HG03565 (cell line): ENCODE measurements around the gene SMIM15.
"Not testable (repeated sequence)": the region's sequence is repeated elsewhere in the genome, so short reads cannot be mapped to it uniquely, and the experiment has no call there.

Source experiments
- ATAC-seq: cut with Tn5 transposase; IDR thresholded peaks from one replicate; pipeline ENCODE4 v1.9.1; 2021; ENCODE audit warnings: mild to moderate bottlenecking, moderate library complexity; ENCODE audit not compliant: unreplicated experiment

SMIM15 gene, protein sequence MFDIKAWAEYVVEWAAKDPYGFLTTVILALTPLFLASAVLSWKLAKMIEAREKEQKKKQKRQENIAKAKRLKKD

DNA sequence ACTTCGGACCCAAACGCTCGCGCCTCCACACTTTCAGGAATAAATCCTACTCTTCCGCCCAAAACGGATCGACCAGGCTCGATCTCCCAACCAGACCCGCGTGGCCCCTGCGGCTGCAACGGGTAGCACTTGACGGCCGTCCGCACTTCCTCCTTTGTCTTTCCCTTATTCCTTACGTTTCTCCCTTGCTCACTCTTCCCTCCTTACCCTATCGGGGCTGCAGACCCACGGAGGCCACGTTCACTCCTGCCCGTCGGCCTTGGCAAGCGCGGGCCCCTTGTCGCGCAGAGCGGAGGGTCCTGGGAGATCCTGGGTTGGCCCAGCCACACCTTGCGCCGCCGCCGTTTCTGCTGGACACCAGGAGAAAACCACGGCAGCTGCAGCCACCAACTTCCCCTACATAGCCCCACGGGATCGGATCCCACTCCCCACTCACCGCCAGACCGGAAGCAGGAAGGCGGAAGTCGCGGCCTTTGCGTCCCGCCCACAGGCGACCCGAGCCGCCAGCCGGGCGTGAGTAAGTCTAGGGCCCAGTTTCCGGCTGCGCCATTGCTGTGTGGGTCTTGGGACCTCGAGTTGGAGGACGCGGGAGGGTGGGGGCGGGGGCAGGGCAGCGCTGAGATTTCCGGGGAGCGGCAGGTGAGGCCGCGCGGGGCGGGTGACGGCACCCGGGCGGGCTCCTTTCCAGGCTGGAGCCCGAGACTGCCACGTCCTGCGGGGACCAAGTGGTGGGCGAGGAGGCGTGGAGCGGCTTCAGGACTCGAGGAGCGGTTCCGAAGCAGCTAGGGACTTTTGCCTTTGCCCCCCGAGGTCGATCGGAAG lies at the start of gene SMIM15:
TSS of gene SMIM15 (minus strand) at position 459 of the 822 bp plus-strand sequence. CDS start 2,297 bp downstream, outside the sequence.
- ATAC-seq = peak; percentile 94

GRCh38 chr5:61207884-61208283 lies 45.6 kb upstream of the SMIM15 start:
- no peak for ATAC-seq

DNA sequence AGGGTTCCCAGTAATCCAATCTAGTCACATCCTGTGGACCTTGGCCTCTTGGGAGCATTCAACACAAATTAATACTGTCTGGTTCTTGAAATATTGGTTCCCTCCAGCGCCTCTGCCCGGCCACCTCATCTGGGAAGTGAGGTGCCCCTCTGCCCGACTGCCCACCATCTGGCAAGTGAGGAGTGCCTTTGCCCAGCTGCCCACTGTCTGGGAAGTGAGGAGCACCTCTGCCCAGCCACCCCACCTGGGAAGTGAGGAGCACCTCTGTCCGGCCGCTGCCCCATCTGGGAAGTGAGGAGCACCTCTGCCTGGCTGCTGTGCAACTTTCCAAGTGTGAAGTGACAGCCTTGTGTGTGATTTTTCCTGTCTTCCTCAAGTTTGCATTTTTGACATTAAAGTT lies 42.7 kb upstream of the SMIM15 start:
- no peak for ATAC-seq

- ATAC-seq = peak; percentile 55
Measured at GRCh38 chr5:61202213-61202612, 39.9 kb upstream of the SMIM15 start.

GRCh38 chr5:61200582-61201155 lies 38.4 kb upstream of the SMIM15 start:
- ATAC-seq = no peak

GRCh38 chr5:61198606-61199005 lies 36.3 kb upstream of the SMIM15 start:
- no peak for ATAC-seq

- ATAC-seq = not testable (repeated sequence)
Measured at GRCh38 chr5:61187826-61188225, 25.6 kb upstream of the SMIM15 start.

DNA sequence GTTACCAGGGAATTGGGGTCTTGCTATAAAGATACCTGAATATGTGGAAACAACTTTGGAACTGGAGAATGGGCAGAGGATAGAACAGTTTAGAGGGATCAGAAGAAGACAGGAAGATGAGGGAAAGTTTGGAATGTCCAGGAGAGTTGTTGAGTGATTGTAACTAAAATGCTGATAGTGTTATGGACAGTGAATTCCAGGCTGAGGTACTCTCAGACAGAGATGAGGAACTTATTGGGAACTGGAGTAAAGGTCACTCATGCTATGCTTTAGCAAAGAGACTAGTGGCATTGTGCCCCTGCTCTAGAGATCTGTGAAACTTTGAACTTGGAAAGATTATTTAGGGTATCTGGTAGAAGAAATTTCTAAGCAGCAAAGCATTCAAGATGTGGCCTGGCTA lies 25.1 kb upstream of the SMIM15 start:
- not testable (repeated sequence) for ATAC-seq

DNA sequence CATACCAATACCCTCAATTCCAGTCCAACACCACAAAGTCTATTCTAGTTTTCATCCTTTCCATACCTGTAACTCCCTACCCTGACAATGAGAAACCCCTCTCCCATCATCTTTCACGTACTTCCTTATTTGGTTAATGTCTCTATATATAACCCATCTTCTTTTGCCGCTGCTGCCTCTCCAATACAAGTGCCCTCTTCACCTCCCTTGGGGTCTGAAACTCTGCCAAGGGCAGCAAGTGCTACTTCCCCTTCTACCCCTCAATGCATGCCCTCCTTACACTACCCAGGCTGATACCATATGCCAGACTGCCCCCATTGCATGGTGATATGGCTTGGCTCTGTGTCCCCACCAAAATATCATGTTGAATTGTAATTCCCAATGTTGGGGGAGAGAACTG lies 24.4 kb upstream of the SMIM15 start:
- no peak for ATAC-seq

DNA sequence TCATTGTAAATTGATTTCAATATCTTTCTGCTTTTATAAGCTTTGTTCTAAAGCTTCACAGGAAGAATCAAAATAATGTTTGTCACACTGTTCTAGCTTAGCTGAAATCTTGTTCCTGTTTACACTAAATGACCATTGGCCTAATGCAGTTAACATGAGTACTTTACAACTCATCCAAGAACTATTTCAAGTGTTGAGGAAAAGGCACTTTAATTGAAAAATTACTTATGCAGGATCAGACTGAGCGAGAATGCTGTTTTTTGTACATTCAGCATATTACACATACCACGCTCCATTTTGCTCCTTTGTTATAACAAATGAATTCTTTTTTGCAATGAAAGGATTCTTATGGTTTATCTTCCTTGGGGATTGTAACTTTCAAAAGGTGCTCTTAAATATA lies 22.4 kb upstream of the SMIM15 start:
- ATAC-seq = no peak

DNA sequence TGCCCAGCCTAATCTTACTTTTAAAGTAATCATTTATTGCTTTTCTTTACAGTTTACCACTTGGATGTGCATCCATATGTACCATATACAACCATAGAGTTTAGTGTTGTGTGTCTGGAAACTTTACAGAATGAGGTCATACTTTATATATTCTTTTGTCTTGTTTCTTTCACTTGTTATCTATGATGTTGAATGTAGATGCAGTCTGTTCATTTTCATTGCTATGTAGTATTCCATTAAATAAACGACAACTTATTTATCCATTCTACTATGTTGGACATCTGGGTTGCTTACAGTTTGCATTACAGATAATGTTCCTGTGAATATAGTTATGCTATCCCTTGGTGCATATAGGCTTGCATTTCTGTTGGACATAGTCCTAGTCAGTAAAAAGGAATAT lies 21.3 kb upstream of the SMIM15 start:
- no peak for ATAC-seq

DNA sequence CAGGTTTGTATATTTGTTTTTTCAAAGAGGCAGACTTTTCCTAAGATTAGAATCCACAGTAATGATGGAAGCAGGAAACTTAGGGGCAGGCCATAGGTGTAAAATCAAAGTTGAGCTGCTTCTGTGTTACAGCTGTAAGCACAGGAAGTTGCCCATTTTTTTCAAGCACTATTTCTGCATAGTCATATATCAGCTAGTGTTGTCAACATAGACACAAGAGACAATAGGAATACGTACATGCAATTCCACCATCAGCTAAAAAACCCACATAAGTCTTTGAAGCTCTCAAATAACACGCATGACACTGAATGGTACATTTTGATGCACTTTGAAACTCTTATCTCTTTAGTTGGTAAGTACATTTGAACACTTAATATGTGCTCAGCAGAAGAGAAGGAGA lies 20.2 kb upstream of the SMIM15 start:
- ATAC-seq = no peak

DNA sequence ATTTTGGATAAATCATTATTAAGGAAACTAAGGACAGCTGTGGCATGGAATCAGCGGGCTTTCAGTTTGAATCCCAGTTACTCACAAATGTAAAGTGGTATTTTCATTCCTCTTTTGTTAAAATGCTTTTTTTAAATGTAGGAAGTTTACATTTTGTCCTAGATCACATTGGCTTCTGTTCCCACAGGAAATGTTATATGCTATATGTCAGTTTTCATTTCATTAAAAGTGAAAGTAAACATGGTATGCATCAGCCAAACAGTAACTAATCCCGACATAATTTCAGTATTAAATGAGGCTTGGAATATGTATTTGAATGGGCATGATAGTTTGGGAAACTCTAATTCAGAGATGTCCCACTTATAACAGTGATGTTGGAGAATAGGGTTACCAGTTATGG lies 18.6 kb upstream of the SMIM15 start:
- ATAC-seq = no peak

- ATAC-seq = no peak
Measured at GRCh38 chr5:61178702-61179101, 16.4 kb upstream of the SMIM15 start.

DNA sequence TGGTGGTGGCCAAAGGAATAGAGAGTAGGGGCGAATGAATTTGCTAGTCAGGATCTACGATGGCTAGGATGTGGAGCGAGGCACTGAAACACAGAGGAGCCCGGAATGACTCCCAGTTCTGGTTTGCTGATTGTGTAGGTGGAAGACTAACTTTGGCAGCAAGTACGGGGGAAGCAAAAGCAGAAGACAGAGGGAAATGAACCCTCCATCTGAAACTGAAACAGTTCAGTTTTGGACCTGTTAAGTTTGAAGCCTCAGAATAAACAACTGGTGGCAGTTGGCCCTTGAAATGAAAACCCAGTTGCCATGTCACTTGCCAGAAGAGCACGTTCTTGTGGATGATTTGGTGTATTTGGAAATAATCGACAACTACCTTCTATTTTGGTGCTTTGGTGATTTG lies 15.4 kb upstream of the SMIM15 start:
- peak; percentile 69 for ATAC-seq

DNA sequence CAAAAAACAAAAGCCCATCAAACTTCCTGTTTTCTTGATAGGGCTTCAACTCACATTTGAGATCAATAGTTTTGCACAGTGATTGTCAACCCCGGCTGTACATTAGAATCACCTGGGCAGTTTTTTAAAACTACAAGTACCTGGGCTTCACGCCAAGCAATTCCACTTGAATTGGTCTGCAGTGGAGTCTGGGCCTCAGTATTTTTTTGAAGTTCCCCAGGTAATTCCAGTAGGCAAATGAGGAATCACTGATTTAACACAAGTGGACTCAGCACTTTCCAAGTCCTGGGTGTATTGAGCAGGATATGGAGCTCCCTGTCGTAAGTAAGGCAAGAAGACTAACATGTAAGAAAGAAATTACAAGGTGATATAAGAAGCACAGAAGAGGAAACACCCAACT lies 14.8 kb upstream of the SMIM15 start:
- no peak for ATAC-seq

- no peak for ATAC-seq
Measured at GRCh38 chr5:61176631-61177030, 14.4 kb upstream of the SMIM15 start.

- no peak for ATAC-seq
Measured at GRCh38 chr5:61171479-61171878, 9.2 kb upstream of the SMIM15 start.

DNA sequence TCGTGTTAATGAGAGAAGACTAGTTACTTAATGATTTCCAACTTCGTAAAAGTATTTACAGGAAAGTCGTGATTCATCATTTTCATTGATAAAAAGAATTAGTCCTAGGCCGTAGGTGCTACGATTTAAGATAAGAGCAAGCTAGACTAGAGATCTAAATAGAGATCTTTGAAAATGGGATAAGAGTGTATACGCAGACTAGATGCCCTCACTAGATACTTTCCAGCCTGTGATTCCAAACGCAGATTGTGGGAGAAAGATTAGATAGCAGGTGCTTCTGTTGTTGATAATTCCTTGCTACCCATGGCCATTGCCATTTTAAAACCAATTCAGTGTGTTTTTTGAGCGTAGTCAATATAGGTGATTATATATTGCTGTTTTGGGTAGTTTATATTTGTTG lies 6.7 kb upstream of the SMIM15 start:
- no peak for ATAC-seq

DNA sequence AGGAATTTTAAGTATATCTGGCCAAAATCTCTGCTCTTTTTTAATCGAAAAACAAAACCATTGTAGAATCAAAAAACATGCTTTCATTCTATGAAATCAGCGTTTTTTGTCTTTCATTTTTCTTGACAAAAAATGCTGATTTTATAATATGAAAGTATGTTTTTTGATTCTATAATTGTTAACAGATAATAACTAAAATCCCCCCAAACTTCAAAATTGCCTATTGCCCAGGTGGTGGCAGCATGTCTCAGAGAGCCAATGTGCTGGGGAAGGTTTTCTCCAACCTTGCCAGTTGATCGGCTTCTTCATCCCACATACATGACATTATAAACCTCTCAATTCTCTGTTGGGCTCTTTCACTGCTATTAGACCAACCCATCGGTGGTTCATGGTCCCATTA lies 5.1 kb upstream of the SMIM15 start:
- ATAC-seq = no peak

DNA sequence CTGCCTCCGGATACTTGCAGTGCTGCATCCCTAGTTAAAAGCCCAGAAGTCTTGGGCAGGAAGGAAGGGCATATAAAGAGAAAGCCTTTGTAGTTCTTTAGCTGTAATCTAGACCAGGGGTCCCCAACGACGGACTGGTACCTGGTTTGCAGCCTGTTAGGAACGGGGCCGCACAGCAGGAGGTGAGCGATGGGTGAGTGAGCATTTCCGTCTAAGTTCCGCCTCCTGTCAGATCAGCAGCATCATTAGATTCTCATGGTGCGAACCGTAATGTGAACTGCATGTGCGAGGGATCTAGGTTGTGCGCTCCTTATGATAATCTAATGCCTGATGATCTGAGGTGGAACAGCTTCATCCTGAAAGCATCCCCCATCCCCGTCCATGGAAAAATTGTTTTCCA lies 1.6 kb upstream of the SMIM15 start:
- ATAC-seq = no peak

- ATAC-seq = no peak
Measured at GRCh38 chr5:61162832-61163567, 732 bp upstream of the SMIM15 start.
